Ramos (cell line): Measurements from ENCODE around the gene CCDC51.

ENCODE experiments used
- in situ Hi-C: fragments of 300-500 bp; cut with MboI; formaldehyde crosslinking; loops from one replicate; pipeline ENCODE4 v1.14.3; 2022; ENCODE audit warnings: low sequenced_read_pairs; ENCODE audit not compliant: unreplicated experiment

Gene CCDC51

GRCh38 chr3:48436477-48436787, 3.5 kb downstream of the CCDC51 start:
- in situ Hi-C loops, result loop anchor here (5.0 to 10.0 kb wide), 2 partner anchors 202 to 244 kb away; no protein-coding TSS in a partner anchor

DNA sequence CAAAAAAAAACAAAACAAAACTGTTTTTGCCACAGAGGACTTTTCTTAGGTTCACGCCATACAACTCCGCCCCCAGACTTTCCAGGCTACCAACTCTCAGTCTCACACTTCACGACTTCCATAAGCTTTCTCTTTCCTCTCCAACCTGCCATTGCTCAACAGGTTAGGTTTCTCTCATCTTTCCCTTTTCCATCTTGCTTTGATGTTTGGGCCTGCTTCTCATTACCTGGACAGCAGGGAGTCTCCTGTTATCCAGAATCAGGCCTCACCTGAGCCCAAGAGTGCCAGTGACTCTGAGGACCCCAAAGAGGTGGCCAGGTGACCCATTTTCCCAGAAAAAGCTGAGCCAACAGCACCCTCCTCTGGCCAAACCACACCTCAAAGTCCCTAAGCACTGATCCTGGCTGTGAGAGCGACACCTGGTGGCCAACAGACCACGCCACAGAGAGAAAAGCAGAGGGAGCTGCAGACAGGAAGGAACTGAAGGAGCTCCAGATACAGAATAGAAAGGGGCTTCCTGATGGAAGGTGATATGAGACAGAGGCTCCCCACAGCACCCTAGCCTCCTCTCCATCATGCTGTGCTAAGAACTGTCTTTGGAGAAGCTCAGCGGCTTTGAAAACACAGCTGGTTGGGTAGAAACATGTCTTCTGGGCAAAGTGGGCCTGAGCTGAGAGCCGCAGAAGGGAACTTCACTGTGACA, 4.0 kb downstream of the CCDC51 start:
- in situ Hi-C loops, result loop anchor here (5.0 to 10.0 kb wide), 2 partner anchors 201 to 244 kb away; no protein-coding TSS in a partner anchor

DNA sequence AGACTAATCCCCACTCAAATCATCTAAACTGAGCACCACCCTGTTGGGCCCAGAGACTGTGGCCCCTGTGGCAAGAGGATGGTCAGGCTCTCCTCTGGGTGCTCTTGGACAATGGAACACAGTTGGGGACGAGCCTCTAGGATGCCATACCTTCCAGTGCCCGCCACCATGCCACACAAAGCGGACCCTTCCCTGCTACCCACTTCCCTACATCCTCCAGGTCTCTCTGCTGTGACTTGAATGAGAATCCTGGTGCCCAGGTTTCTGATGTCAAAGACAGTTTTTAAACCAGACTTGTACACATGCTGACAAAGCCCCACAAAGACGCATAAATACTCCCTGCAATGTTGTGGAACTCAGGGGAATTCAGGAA, 4.7 kb downstream of the CCDC51 start:
- in situ Hi-C loops, result loop anchor here (5.0 to 10.0 kb wide), 2 partner anchors 200 to 243 kb away; no protein-coding TSS in a partner anchor

DNA sequence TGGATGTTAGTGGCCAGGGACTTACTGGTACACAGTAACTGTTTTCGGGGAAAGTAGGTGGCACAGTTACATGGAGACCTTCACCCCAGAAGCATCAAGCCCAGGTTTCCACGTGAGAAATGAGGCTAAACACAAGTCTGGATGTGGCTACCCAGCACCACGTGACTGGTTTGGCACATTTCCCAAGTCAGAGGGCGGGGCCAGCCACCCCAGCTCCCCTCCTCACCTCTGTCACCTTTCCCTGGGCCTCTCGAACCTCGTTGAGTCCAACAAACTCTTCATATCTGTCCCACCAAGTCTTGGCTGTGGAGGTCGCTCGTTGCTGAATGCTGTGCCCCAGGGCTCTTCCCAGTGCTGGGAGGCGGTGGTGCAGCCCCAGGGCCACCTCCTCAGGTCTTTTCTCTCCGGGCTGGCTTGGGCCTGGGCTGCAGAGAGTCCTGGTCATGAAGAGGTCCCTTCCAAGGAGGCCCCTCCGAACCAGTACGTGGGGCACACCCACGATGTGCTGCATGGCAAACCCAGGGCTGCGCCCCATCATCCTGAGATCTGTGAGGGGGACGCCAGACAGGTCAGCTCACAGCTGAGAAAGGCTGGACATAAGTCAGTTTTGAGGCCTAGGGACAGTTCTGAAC, 5.2 kb downstream of the CCDC51 start:
- in situ Hi-C loops, result loop anchor here (5.0 to 10.0 kb wide), 2 partner anchors 200 to 242 kb away; no protein-coding TSS in a partner anchor

DNA sequence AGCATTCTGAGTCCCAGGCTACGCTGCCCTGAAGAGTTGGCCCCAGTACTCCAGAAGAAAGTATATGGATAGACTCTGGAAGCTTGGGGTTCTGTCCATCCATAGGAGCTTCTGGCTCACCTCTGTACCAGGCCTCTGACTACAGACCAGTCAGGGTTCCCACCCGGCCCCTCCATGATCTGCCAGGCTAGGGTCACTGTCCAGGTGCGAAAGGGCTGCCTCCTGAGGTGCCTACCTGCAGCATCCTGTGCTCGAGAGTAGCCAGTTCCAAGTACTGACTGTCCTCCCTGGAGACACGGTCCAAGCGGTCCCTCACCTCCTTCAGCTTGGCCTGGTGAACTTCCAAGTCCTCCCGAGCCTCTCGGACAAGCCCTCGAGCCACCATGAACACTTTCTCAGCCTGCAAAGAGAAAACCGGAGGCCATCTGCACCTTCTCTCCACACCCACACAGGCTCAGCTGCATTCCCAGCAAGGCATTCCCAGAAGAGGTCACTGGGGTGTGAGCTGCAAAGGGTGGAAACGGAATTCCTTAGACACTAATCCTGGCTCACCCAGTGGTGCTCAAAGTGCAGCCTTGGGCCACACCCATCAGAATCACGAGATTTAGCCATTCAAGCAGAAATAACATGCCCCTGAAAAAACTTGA, 6.3 kb downstream of the CCDC51 start:
- in situ Hi-C loops, result loop anchor here (10.0 kb wide), 1 partner anchor 199 kb away; no protein-coding TSS in a partner anchor

GRCh38 chr3:48432411-48433371, 7.2 kb downstream of the CCDC51 start:
- in situ Hi-C loops, result loop anchor here (10.0 kb wide), 1 partner anchor 198 kb away; no protein-coding TSS in a partner anchor

DNA sequence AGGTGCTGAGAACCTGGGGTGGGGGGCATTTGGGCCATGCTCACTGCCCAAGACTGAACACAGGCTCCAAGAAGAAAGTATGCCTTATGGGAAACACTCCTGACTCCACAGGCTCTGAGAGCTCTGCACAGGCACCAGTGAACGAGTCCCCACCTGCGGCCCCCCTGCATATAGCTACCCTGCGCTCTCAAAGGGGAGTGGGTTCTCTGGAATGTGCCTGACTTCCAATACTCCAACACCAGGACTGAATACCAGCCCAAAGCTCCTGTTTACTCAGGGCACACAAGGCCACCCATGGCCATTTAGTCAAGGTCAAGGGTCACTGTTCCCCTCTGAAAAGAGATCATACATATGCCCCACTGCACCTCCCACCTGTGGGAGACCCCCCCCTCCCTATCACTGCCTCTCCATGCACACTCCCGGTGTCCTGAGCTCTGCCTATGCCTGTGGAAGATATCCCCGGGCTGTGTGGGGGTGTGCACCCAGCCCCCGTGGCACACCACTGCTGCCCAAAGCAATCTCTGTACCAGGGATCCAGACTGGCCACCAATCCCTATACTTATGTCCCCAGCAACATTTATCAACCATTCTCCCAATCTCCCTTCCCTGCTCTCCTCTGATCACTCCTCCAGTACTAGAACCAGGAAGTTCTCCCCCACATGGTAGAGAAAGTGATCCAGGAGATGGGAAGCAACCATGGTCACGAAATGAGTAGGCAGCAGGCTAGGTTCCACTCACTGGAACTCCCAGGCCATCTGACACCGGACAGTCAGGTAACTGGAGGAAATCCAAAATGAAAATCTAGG, 8.5 kb downstream of the CCDC51 start:
- in situ Hi-C loops, result loop anchor here (10.0 kb wide), 1 partner anchor 197 kb away; no protein-coding TSS in a partner anchor

GRCh38 chr3:48430708-48431101, 9.2 kb downstream of the CCDC51 start:
- in situ Hi-C loops, result loop anchor here (10.0 kb wide), 1 partner anchor 196 kb away; no protein-coding TSS in a partner anchor

- in situ Hi-C loops, result loop anchor here (10.0 kb wide), 1 partner anchor 195 kb away; no protein-coding TSS in a partner anchor
Measured at GRCh38 chr3:48429960-48430707, 9.8 kb downstream of the CCDC51 start, which contains the start of gene PLXNB1. Gene PLXNB1, minus strand, starts transcription at chr3:48430086. Its CDS starts 5,475 bp downstream, at chr3:48424611.

GRCh38 chr3:48429317-48429959, 10.5 kb downstream of the CCDC51 start:
- in situ Hi-C loops, result no loop called here

DNA sequence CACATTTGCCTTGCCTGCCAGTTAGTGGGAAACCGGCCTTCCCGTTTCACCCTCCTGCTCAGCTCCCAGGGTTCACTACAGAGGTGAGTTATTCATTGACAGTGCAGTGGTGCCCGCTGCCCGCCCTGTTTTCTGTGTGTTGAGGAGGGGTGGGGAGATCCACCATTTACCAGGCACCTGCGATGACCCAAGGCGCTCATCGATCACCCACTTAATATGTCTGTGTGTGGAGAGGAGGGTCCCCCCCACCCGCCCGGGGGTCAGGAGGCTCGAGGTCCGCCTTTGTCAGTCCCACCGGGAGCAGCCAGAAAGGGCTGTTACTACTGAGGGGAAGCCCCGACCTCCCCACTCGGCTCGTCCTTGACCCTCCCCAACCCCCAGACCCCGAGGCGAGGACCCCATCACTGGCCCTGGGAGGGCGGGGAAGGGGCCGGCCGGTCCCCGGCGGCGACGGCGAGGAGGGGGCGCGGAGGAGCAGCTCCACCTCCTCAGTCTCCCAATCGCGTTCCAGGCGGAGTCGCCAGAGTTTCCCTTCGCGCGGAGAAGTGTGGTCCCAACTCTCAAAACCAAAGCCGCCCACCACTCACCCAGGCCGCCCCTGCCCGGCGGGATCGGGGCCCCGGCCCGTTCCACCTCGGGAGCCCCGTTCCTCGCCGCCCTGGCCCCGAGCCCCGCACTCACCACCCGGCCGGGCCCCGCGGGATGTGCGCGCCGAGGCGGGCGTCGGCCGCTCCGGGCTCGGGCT, 11.2 kb downstream of the CCDC51 start:
- in situ Hi-C loops, result no loop called here

DNA sequence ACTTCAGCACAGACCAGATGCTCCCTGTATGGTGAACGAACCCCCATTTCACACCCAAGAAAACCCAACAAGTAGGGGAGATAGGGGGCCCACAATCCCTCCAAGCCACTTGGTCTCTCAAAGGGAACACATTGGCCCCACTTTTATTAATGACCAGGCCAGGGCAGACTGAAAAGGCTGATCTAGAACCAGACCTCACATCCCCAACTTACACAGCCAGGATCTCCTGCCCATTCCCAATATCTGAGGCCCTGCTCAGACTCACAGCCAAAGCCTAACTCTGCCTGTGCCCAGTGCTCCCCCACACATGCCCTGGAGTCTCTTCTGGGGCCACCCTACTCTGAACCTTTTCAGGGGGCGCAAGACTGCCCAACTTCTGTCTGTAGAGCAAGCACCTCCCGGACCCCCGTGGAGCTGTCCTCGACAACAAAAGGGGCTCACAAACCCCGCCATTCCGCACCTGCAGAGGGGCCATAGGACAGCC, 11.8 kb downstream of the CCDC51 start:
- in situ Hi-C loops, result no loop called here

GRCh38 chr3:48427630-48427962, 12.3 kb downstream of the CCDC51 start:
- in situ Hi-C loops, result no loop called here

DNA sequence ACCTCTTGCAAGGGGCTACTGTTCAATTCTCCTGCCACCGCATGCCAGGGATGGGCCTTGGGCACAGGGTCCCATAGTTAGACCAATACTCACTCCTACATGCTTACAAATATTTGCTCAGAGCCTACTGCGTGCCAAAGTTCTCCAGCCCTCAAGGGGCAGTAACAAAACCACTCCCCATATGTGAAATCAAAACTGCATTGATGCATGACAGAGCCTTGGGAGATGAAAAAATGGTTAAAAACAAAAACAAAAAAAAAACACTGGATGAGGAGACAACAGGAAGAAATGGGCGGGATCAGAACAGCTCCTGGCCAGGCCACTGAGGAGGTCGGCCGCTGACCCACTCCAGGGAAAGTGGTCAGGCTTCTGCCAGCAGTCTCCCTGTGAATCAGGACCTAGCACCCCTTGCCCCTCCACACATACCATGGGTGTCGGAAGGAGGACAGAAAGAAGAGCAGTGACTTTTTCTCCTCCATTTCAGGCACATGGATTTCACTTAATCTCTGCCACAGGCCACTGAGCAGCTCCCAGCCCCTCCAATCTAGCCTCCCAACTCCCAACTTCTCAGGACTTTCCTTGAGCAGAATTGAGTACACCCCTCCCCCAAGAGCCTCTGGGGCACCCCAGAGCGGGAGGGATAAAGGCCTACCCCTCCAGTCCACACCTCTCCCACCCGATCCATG, 12.8 kb downstream of the CCDC51 start:
- in situ Hi-C loops, result no loop called here

GRCh38 chr3:48426401-48426909, 13.5 kb downstream of the CCDC51 start:
- in situ Hi-C loops, result no loop called here

GRCh38 chr3:48425281-48425812, 14.6 kb downstream of the CCDC51 start:
- in situ Hi-C loops, result no loop called here
